ENCODE results near the gene CFAP54. TPM values are rescaled to one million over a fixed set of nuclear protein-coding genes. Genes with fewer than 3 reads are reported as not detected.

CFAP54 gene
- total and polyA plus RNA-seq, 2 experiments from 2014 or later, result 0.07 to 0.76 TPM

GRCh38 chr12:96714199-96714598 is 224.8 kb downstream of the CFAP54 start (continued):
- TF ChIP-seq CREB1 (CRISPR knock-in tag; IDR thresholded peaks at IDR 0.05; ENCODE audit: low read depth) (no peak), EZH2phosphoT487 (IDR thresholded peaks at IDR 0.05; ENCODE audit: unreplicated experiment) (no peak), REST (IDR thresholded peaks at IDR 0.05; ENCODE audit: unreplicated experiment) (no peak), ZNF114 (CRISPR knock-in tag; IDR thresholded peaks at IDR 0.05) (no peak), ETS1 (IDR thresholded peaks at IDR 0.05) (no peak), NANOG (IDR thresholded peaks at IDR 0.05; ENCODE audit: borderline replicate concordance) (no peak), EZH2 (IDR thresholded peaks at IDR 0.05; ENCODE audit: low read depth, unreplicated experiment) (no peak)

GRCh38 chr12:96719660-96720362 is 230.4 kb downstream of the CFAP54 start:
- Mint-ChIP-seq H3K27ac (no peak overlapping the region; the same call in 1 of the 2 replicates), H3K36me3 (ENCODE audit: low read depth) (no peaks in the 10 kb centered on the region), H3K9me3 (no peaks in the 10 kb centered on the region), H3K4me3 (no peak overlapping the region), H3K4me1 (peaks cover 4% of the 10 kb centered on the region; the same call in 2 of the 3 replicates), H3K27me3 (ENCODE audit: insufficient read depth, low read depth, poor library complexity) (peaks cover 5% of the 10 kb centered on the region)
- Histone ChIP-seq H2AFZ (peak overlapping the region; percentile 57), H3K27me3 (ENCODE audit: insufficient read depth) (no peaks in the 10 kb centered on the region), H3K27ac (ENCODE audit: low read depth) (no peak overlapping the region), H3K4me2 (no peak overlapping the region), H3K9me2 (ENCODE audit: insufficient read depth) (no peaks in the 10 kb centered on the region), H3F3A (replicated peaks; ENCODE audit: low read depth) (no peaks in the 10 kb centered on the region), H3K4me1 (ENCODE audit: insufficient read depth) (no peaks in the 10 kb centered on the region), H3K4me3 (no peak overlapping the region), H3K79me2 (replicated peaks; ENCODE audit: insufficient read depth) (no peaks in the 10 kb centered on the region), H3K36me3 (ENCODE audit: insufficient read depth) (no peaks in the 10 kb centered on the region), H4K20me1 (replicated peaks; ENCODE audit: insufficient read depth) (no peaks in the 10 kb centered on the region)
- peak; percentile 11 for DNase-seq (ENCODE audit: low spot score)
- ATAC-seq, result peak; percentile 62
- no peak for TF ChIP-seq STAT1 (IDR thresholded peaks at IDR 0.05; ENCODE audit: unreplicated experiment)
- TF ChIP-seq ZNF331 (CRISPR knock-in tag; IDR thresholded peaks at IDR 0.05; ENCODE audit: low read depth), result no peak
- no peak for TF ChIP-seq ZNF462 (CRISPR knock-in tag; IDR thresholded peaks at IDR 0.05)
- TF ChIP-seq NANOG (IDR thresholded peaks at IDR 0.05; ENCODE audit: borderline replicate concordance), result no peak
- TF ChIP-seq EZH2phosphoT487 (IDR thresholded peaks at IDR 0.05; ENCODE audit: unreplicated experiment), result no peak
- no peak for TF ChIP-seq JUNB (IDR thresholded peaks at IDR 0.05; ENCODE audit: unreplicated experiment)
- no peak for TF ChIP-seq CTCF (conservative IDR thresholded peaks at IDR 0.05; ENCODE audit: low read depth in 2 of 2)
